Measurements from ENCODE around the gene SPDYE3. TPM values are rescaled to one million over a fixed set of nuclear protein-coding genes. Genes with fewer than 3 reads are reported as not detected.

SPDYE3 gene
- polyA plus RNA-seq, 1 donor from 2014 or later: 9.9 TPM

DNA sequence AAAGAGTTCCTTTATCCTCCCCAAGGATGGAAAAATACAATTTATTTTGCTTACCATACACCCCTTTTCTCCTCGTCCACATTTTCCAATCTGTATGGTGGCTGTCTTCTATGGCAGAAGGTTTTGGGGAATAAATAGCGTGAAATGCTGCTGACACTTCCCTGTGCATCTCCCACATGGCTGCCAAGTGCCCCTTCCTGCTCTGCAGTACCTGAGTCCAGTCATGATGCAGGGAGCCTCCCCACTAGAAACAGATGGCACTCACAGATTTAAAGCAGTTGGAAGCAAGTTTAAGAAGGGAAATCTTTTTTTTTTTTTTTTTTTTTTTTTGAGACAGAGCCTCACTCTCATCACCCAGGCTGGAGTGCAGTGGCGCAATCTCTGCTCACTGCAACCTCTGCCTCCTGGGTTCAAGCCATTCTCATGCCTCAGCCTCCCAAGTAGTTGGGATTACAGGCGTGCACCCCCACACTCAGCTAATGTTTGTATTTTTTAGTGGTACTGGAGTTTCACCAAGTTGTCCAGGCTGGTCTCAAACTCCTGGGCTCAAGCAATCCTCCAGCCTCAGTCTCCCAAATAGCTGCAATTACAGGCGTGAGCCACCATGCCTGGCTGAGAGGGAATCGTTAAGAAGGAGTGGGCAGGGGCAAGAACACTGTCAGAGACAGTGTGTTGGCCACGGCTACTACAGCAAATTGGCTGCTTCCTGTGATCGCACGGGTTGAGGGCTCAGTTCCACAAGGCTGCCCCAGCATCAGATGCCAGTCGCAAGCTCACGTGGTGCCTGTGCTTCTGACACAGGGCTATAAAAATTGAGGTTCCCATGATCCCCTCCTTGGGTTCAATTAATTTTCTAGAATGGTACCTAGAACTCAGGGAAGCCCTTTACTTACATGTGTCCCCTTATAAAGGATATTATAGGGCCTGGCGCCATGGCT is 60.4 kb downstream of the SPDYE3 start:
- Mint-ChIP-seq H3K4me3 (peak overlapping the region; percentile 6 to 72 (median 57)), H3K27ac (peak overlapping the region; percentile 86 to 99 (median 99)), H3K9me3 (no peaks in the 10 kb centered on the region), H3K27me3 (no peaks in the 10 kb centered on the region), H3K36me3 (peaks cover 1% of the 10 kb centered on the region), H3K4me1 (peaks cover 52 to 57% (median 52%) of the 10 kb centered on the region in 3 donors)

DNA sequence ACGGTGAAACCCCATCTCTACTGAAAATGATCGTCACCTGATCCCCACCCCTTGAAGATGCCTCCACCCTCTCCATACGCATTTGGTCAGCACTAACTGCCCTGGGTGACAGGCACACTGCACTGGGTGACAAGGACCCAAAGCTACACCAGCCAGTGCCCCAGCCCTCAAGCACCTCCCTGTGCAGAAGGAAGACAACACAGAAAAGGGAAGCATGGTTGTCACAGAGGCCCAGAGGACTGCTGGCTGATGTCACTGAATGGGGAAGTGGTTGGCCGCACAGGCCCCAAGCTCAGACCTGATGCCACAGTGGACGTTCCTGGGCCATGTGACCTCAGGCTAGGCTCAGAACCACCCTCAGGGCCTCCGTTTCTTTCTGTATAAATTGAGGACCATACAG is 61.6 kb downstream of the SPDYE3 start:
- H3K27ac Mint-ChIP-seq: peak overlapping the region; percentile 86 to 99 (median 99)
- peaks cover 47 to 59% (median 55%) of the 10 kb centered on the region in 3 donors for H3K4me1 Mint-ChIP-seq
- H3K36me3 Mint-ChIP-seq: no peaks in the 10 kb centered on the region
- peak overlapping the region; percentile 18 to 89 (median 49) for H3K4me3 Mint-ChIP-seq
- no peaks in the 10 kb centered on the region for H3K9me3 Mint-ChIP-seq
- H3K27me3 Mint-ChIP-seq: no peaks in the 10 kb centered on the region

DNA sequence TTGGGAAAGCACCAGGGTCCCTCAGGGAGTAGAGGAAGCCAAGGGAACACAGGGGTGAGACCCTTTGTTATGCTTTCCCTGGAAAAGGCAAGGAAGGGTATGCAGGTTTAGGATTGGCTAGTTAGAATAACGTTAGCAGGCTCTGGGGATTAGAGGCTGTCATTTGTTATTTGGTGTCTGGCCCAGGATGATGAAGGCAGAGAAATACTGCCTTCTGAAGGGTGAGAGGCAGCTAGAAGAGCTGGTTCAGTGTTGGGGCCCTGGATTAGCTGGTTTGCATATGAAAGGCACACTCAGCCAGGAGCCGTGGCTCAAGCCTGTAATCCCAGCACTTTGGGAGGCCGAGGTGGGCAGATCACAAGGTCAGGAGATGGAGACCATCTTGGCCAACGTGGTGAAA is 62.8 kb downstream of the SPDYE3 start:
- Mint-ChIP-seq H3K27ac (peak overlapping the region; percentile 86 to 99 (median 99)), H3K27me3 (no peaks in the 10 kb centered on the region), H3K4me1 (peaks cover 41 to 60% (median 57%) of the 10 kb centered on the region in 3 donors), H3K4me3 (peak overlapping the region in 3 of 4 donors; percentile 28 to 74 (median 65)), H3K9me3 (no peaks in the 10 kb centered on the region), H3K36me3 (peaks cover 2% of the 10 kb centered on the region)

DNA sequence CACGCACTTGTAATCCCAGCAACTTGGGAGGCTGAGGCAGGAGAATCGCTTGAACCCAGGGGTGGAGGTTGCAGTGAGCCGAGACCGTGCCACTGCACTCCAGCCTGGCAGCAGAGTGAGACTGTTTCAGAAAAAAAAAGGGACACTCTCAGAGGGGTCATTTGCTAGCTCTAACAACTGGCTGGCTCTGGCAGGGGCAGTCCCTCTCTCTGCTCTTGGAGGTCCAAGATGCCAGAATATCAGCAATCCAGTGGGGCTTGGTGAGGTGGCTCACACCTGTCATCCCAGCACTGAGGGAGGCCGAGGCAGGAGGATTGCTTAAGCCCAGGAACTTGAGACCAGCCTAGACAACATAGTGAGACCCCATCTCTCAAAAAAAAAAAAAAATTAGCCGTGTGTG is 63.2 kb downstream of the SPDYE3 start:
- Mint-ChIP-seq H3K27ac (peak overlapping the region; percentile 86 to 99 (median 99)), H3K27me3 (no peaks in the 10 kb centered on the region), H3K4me1 (peaks cover 40 to 57% (median 52%) of the 10 kb centered on the region in 3 donors), H3K4me3 (peak overlapping the region in 2 of 4 donors; percentile 28 to 65), H3K36me3 (peaks cover 2% of the 10 kb centered on the region), H3K9me3 (no peaks in the 10 kb centered on the region)

DNA sequence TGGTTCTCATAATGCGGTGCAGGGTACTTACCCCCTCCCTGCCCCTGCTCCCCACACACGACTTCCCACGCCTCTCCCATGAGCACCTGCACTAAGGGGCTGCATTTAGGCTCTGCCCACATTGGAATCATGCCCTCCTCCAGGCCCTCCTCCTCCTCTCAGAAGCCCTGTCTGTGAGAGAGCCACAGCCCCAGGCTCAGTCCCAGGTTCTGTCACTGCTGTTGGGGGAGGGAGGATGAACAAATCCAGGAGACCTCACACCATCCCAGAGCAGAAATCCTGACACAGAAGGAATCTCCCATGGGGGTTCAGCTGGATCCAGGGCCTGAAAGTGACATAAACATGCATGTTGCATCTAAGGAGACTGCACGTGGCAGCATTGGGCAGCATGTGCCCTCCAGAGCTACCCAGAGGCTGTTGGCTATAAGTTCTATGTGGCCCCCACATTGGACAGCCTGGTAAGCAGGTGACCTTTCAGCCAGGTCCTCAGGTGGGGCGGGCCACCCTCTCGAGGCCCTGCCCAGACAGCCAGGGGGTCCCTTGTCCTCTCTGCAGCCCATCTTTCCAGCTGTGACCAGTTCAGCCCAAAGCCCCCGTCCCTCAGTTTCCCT is 64.2 kb downstream of the SPDYE3 start:
- no peaks in the 10 kb centered on the region for H3K27me3 Mint-ChIP-seq
- peak overlapping the region in 1 of 4 donors; percentile 27 for H3K4me3 Mint-ChIP-seq
- no peaks in the 10 kb centered on the region for H3K9me3 Mint-ChIP-seq
- peak overlapping the region in 2 of 3 donors; percentile 86 to 99 for H3K27ac Mint-ChIP-seq
- peaks cover 4% of the 10 kb centered on the region for H3K36me3 Mint-ChIP-seq
- peaks cover 37 to 49% (median 45%) of the 10 kb centered on the region in 3 donors for H3K4me1 Mint-ChIP-seq

Other genes with a start within 250 kb of the SPDYE3 start
- 31.7 TPM for gene ZNF3, start 226.0 kb upstream of the SPDYE3 start, polyA plus RNA-seq
- gene COPS6, start 218.7 kb upstream of the SPDYE3 start, polyA plus RNA-seq: 121 TPM
- 33.4 TPM for gene MCM7, start 206.3 kb upstream of the SPDYE3 start, polyA plus RNA-seq
- gene AP4M1, start 206.1 kb upstream of the SPDYE3 start, polyA plus RNA-seq: 4.5 TPM
- gene TAF6, start 188.3 kb upstream of the SPDYE3 start, polyA plus RNA-seq: 31.5 TPM
- 4.5 TPM for gene CNPY4, start 188.1 kb upstream of the SPDYE3 start, polyA plus RNA-seq
- 1.4 TPM for gene MBLAC1, start 180.7 kb upstream of the SPDYE3 start, polyA plus RNA-seq
- gene LAMTOR4, start 158.8 kb upstream of the SPDYE3 start, polyA plus RNA-seq: 443 TPM
- 6.3 TPM for gene TRAPPC14, start 149.0 kb upstream of the SPDYE3 start, polyA plus RNA-seq
- 0.38 TPM for gene GAL3ST4, start 139.1 kb upstream of the SPDYE3 start, polyA plus RNA-seq
- gene GPC2, start 130.3 kb upstream of the SPDYE3 start, polyA plus RNA-seq: 0.23 TPM
- 61.5 TPM for gene STAG3, start 129.8 kb upstream of the SPDYE3 start, polyA plus RNA-seq
- 94.5 TPM for gene PVRIG, start 87.8 kb upstream of the SPDYE3 start, polyA plus RNA-seq
- 14.3 TPM for gene PILRB, start 50.4 kb downstream of the SPDYE3 start, polyA plus RNA-seq
- 2.3 TPM for gene PILRA, start 65.8 kb downstream of the SPDYE3 start, polyA plus RNA-seq
- 12.1 TPM for gene ZCWPW1, start 121.0 kb downstream of the SPDYE3 start, polyA plus RNA-seq
- 19.8 TPM for gene MEPCE, start 122.1 kb downstream of the SPDYE3 start, polyA plus RNA-seq
- 39.3 TPM for gene PPP1R35, start 128.8 kb downstream of the SPDYE3 start, polyA plus RNA-seq
- 0.78 TPM for gene SPACDR, start 156.6 kb downstream of the SPDYE3 start, polyA plus RNA-seq
- gene TSC22D4, start 171.5 kb downstream of the SPDYE3 start, polyA plus RNA-seq: 25.6 TPM
- not detected for gene NYAP1, start 176.2 kb downstream of the SPDYE3 start, polyA plus RNA-seq
- gene AGFG2, start 231.5 kb downstream of the SPDYE3 start, polyA plus RNA-seq: 7.3 TPM